Endothelial cell of umbilical vein (primary cell): ENCODE data around the gene SCN10A. TPM values are rescaled to one million over a fixed set of nuclear protein-coding genes. Genes with fewer than 3 reads are reported as not detected.

Source experiments
- BruUV-seq: library from RNA; stranded (reverse); fragments of 400-500 nt; replicated peaks from 2 replicates; lab custom pipeline; 2021; lab: Mats Ljungman, UMichigan
- CTCF ChIA-PET: fragments of 300-600, 350-600 bp; sonication (Branson Sonifier 250); formaldehyde crosslinking; loops from one replicate; lab custom pipeline; 2021; ENCODE audit warnings: antibody characterized with exemption, inconsistent platforms; lab: Charles Lee
- POLR2A ChIA-PET: fragments of 300-600, 350-600 bp; sonication (Branson Sonifier 250); formaldehyde crosslinking; loops from one replicate; lab custom pipeline; 2021; ENCODE audit warnings: antibody characterized with exemption, inconsistent platforms; lab: Charles Lee
- DNase-seq: peaks from one replicate; pipeline ENCODE4 v3.0.0-alpha.2; 2011; ENCODE audit warnings: low read depth, low spot score
- FAIRE-seq: peaks from 2 replicates; lab custom pipeline; 2011; peaks lifted over from hg19 to GRCh38; lab: Jason Lieb, UNC
- H2AFZ ChIP-seq: 2 replicates; pipeline ENCODE4 v1.6.0; 2012; ENCODE audit warnings: low read depth, low read length, control low read depth, inconsistent platforms
- H3K27ac ChIP-seq: 2 replicates; pipeline ENCODE4 v1.5.1; 2011; ENCODE audit warnings: low read depth, mild to moderate bottlenecking, control low read depth, low read length, moderate library complexity; ENCODE audit not compliant: insufficient read depth
- H3K27me3 ChIP-seq, 2 experiments: 2 replicates each; pipeline versions ENCODE4 v1.6.0 to v1.6.1; 2011; ENCODE audit warnings: low read length in 2 of 2, mixed read lengths in 1 of 2; ENCODE audit not compliant: control insufficient read depth in 2 of 2, insufficient read depth in 2 of 2
- H3K36me3 ChIP-seq, 2 experiments: 2 replicates in 1 of 2; 3 replicates in 1 of 2; pipeline ENCODE4 v1.5.1; 2011; ENCODE audit warnings: low read length in 2 of 2, mild to moderate bottlenecking in 1 of 2, moderate library complexity in 1 of 2; ENCODE audit not compliant: control insufficient read depth in 2 of 2, insufficient read depth in 2 of 2; ENCODE audit errors: extremely low read depth in 1 of 2
- H3K4me1 ChIP-seq: 3 replicates; pipeline ENCODE4 v1.5.1; 2011; ENCODE audit warnings: mild to moderate bottlenecking, low read length; ENCODE audit not compliant: control insufficient read depth, insufficient read depth; ENCODE audit errors: extremely low read depth
- H3K4me2 ChIP-seq: 2 replicates; pipeline ENCODE4 v1.6.1; 2011; ENCODE audit warnings: low read length, control low read depth, mixed read lengths; ENCODE audit not compliant: insufficient read depth
- H3K4me3 ChIP-seq, 3 experiments: fragments of 200-600 bp in 1 of 3; sonication (generic), shearing (Covaris generic) in 1 of 3; replicated peaks in 1 of 3; 2 replicates each; pipeline ENCODE4 v1.5.1; 2011 to 2016; ENCODE audit warnings: control low read depth in 3 of 3, low read length in 3 of 3, mild to moderate bottlenecking in 2 of 3, inconsistent platforms in 1 of 3, low read depth in 1 of 3, moderate library complexity in 1 of 3; ENCODE audit not compliant: insufficient read depth in 1 of 3
- H3K79me2 ChIP-seq: 2 replicates; pipeline ENCODE4 v1.6.0; 2012; ENCODE audit warnings: low read length, inconsistent platforms; ENCODE audit not compliant: control insufficient read depth, insufficient read depth
- H3K9ac ChIP-seq: replicated peaks from 2 replicates; pipeline ENCODE3; 2011; ENCODE audit warnings: low read length, control low read depth; ENCODE audit not compliant: insufficient read depth; ENCODE audit errors: extremely low read depth
- H3K9me1 ChIP-seq: replicated peaks from 3 replicates; pipeline ENCODE4 v1.6.0; 2011; ENCODE audit warnings: mild to moderate bottlenecking, low read length; ENCODE audit not compliant: control insufficient read depth, insufficient read depth; ENCODE audit errors: extremely low read depth
- H3K9me3 ChIP-seq: replicated peaks from 2 replicates; pipeline ENCODE4 v1.5.1; 2012; ENCODE audit warnings: low read length, inconsistent platforms; ENCODE audit not compliant: control insufficient read depth, insufficient read depth
- H4K20me1 ChIP-seq: replicated peaks from 2 replicates; pipeline ENCODE3; 2011; ENCODE audit warnings: mild to moderate bottlenecking, low read length; ENCODE audit not compliant: control insufficient read depth, insufficient read depth; ENCODE audit errors: extremely low read depth
- CTCF ChIP-seq, 2 donors: IDR thresholded peaks; 1 replicate in 1 of 2; 2 replicates in 1 of 2; pipeline ENCODE4 v1.5.1; 2011; ENCODE audit warnings: low read length in 2 of 2, mild to moderate bottlenecking in 2 of 2, moderate library complexity in 2 of 2, control low read depth in 1 of 2, inconsistent platforms in 1 of 2, low read depth in 1 of 2; ENCODE audit not compliant: insufficient read depth in 1 of 2; ENCODE audit errors: extremely low read depth in 1 of 2
- EZH2 ChIP-seq: IDR thresholded peaks from 2 replicates; pipeline ENCODE4 v1.6.1; 2012; ENCODE audit warnings: borderline replicate concordance, low read depth, mild to moderate bottlenecking, moderate library complexity, low read length, inconsistent platforms; ENCODE audit not compliant: severe bottlenecking
- FOS ChIP-seq: IDR thresholded peaks from 2 replicates; pipeline ENCODE4 v1.6.1; 2011; ENCODE audit warnings: mild to moderate bottlenecking, low read length, moderate library complexity, borderline replicate concordance; ENCODE audit not compliant: insufficient read depth
- GATA2 ChIP-seq: IDR thresholded peaks from 2 replicates; pipeline ENCODE4 v1.7.0; 2011; ENCODE audit warnings: low read depth, mild to moderate bottlenecking, moderate library complexity, mixed read lengths, low read length; ENCODE audit not compliant: insufficient read length, insufficient read depth
- JUN ChIP-seq: IDR thresholded peaks from 2 replicates; pipeline ENCODE4 v1.6.1; 2011; ENCODE audit warnings: borderline replicate concordance, low read depth; ENCODE audit not compliant: insufficient read length, insufficient read depth
- MAX ChIP-seq: IDR thresholded peaks from 2 replicates; pipeline ENCODE4 v1.6.1; 2011; ENCODE audit not compliant: insufficient read depth, insufficient read length
- MYC ChIP-seq: IDR thresholded peaks from one replicate; pipeline ENCODE4 v1.6.1; 2011; ENCODE audit warnings: mild to moderate bottlenecking, low read depth, low read length
- POLR2A ChIP-seq: IDR thresholded peaks from 2 replicates; pipeline ENCODE4 v1.6.1; 2012; ENCODE audit warnings: low read depth, mild to moderate bottlenecking, control low read depth, low read length
- POLR2AphosphoS5 ChIP-seq: IDR thresholded peaks from 2 replicates; pipeline ENCODE4 v1.6.1; 2012; ENCODE audit warnings: low read depth, mild to moderate bottlenecking, control low read depth, low read length, moderate library complexity; ENCODE audit not compliant: insufficient read depth
- dilution Hi-C: fragments of 300-500 bp; cut with MboI; formaldehyde crosslinking; loops from one replicate; pipeline ENCODE4 v1.15.0; 2019; ENCODE audit warnings: low sequenced_read_pairs; ENCODE audit not compliant: extremely low pct_ligation_motif_present
- intact Hi-C: fragments of 100-400 bp; cut with micrococcal nuclease; formaldehyde crosslinking; loops from one replicate; pipeline ENCODE4 v1.10.0; 2022
- polyA plus RNA-seq, 4 experiments: library from polyadenylated mRNA; depleted of rRNA in 3 of 4; stranded (reverse) in 3 of 4; unstranded in 1 of 4; fragments of >200 nt; gene quantifications; 2 replicates each; pipeline versions ENCODE4 v1.2.1 to v1.2.3, GENCODE V29; 2011 to 2012; ENCODE audit warnings: missing spikeins in 1 of 4
- total RNA-seq: library from RNA; stranded (reverse); gene quantifications from 2 replicates; pipeline ENCODE4 v1.2.3, GENCODE V29; 2021

The SCN10A gene
- total and polyA plus RNA-seq, 2 donors (not counting 3 experiments of a cell fraction or from before 2014, with no cell fraction given) = 0.07 TPM; not detected in 1

GRCh38 chr3:38834110-38834509, 18.1 kb upstream of the SCN10A start:
- no peak overlapping the region for H2AFZ ChIP-seq

More at GRCh38 chr3:38834110-38834509, 18.1 kb upstream of the SCN10A start:
- ChIA-PET CTCF (interaction anchor here (1.0 to 3.4 kb wide), 10 partner anchors 10 to 313 kb away, joined by 3 to 21 read pairs (median 3); no protein-coding TSS in a partner anchor), POLR2A (interaction anchor here (0.6 kb wide), 1 partner anchor 182 kb away, joined by 3 read pairs; no protein-coding TSS in a partner anchor)
- intact Hi-C loops (loop anchor here (1.0 to 2.0 kb wide), 4 partner anchors 27 to 183 kb away; no protein-coding TSS in a partner anchor), dilution Hi-C loops (no loop called here)
- Histone ChIP-seq H3K9me3 (no peaks in the 10 kb centered on the region), H3K4me2 (peak overlapping the region; percentile 59), H3K79me2 (no peaks in the 10 kb centered on the region), H4K20me1 (no peaks in the 10 kb centered on the region), H3K27me3 (no peaks in the 10 kb centered on the region), H3K36me3 (no peaks in the 10 kb centered on the region), H3K9me1 (no peaks in the 10 kb centered on the region), H3K27ac (peak overlapping the region; percentile 86), H3K4me3 (no peak overlapping the region), H3K9ac (peak overlapping the region; percentile 45), H3K4me1 (peaks cover 44% of the 10 kb centered on the region)
- DNase-seq = peak; percentile 95
- FAIRE-seq = peak; percentile 88
- no TSS peak for BruUV-seq
- peak; percentile 85 for TF ChIP-seq POLR2AphosphoS5
- TF ChIP-seq FOS = peak; percentile 96
- TF ChIP-seq MYC = no peak
- TF ChIP-seq MAX = no peak
- TF ChIP-seq POLR2A = peak; percentile 33
- TF ChIP-seq JUN = peak; percentile 89
- no peak for TF ChIP-seq CTCF (IDR thresholded peaks at IDR 0.05; ENCODE audit: extremely low read depth in 1 of 2, insufficient read depth in 1 of 2, low read depth in 1 of 2, low read length in 2 of 2)
- TF ChIP-seq GATA2 = no peak
- TF ChIP-seq EZH2 = no peak
